BJ (cell line): Measurements from ENCODE around the gene RPUSD2. TPM values are rescaled to one million over a fixed set of nuclear protein-coding genes. Genes with fewer than 3 reads are reported as not detected.

Experiments
- CTCF ChIA-PET: fragments of 350-600 bp; formaldehyde crosslinking; extraction: SDS; loops from one replicate; lab custom pipeline; 2021; ENCODE audit warnings: antibody characterized with exemption, inconsistent platforms; lab: Yijun Ruan, JAX
- POLR2A ChIA-PET: fragments of 300-600 bp; sonication (Branson Sonifier 250); formaldehyde crosslinking; extraction: SDS; loops from one replicate; lab custom pipeline; 2021; ENCODE audit warnings: antibody characterized with exemption; lab: Charles Lee
- DNase-seq: peaks from one replicate; pipeline ENCODE4 v3.0.0-alpha.2; 2011; ENCODE audit warnings: low read depth
- H3K27me3 ChIP-seq: 2 replicates; pipeline ENCODE4 v1.6.0; 2011; ENCODE audit warnings: low read length; ENCODE audit not compliant: control insufficient read depth, insufficient read depth
- H3K36me3 ChIP-seq: 2 replicates; pipeline ENCODE4 v1.5.1; 2011; ENCODE audit warnings: low read length; ENCODE audit not compliant: control insufficient read depth, insufficient read depth
- H3K4me3 ChIP-seq: 2 replicates; pipeline ENCODE4 v1.5.1; 2011; ENCODE audit warnings: low read depth, mild to moderate bottlenecking, control low read depth, low read length
- polyA plus RNA-seq: library from polyadenylated mRNA; depleted of rRNA; stranded (reverse); fragments of >200 nt; gene quantifications from 2 replicates; pipeline ENCODE4 v1.2.3, GENCODE V29; 2011
- TF ChIP-seq, protein P1 (sequence below): IDR thresholded peaks from 2 replicates; pipeline ENCODE4 v1.5.1; 2011; ENCODE audit warnings: low read depth, mild to moderate bottlenecking, control low read depth, inconsistent platforms, low read length, moderate library complexity; ENCODE audit not compliant: insufficient read depth

Gene RPUSD2
- polyA plus RNA-seq, 1 experiment = 9.3 TPM

DNA sequence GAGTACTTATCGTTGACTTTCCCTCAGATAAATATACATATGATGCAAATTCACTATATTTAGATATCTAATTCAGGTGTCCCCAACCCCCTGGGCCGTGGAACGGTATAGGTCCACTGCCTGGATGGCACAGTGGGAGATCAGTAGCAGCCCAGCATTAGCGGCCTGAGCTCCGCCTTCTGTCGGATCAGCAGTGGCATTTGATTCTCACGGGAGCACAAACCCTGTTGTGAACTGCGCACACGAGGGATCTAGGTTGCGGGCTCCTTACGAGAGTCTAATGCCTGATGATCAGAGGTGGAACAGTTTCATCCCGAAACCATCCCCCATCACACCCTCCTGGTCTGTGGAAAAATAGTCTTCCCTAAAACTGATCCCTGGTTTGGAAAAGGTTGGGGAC, 31.9 kb downstream of the RPUSD2 start:
- POLR2A ChIA-PET = no interaction called here
- Histone ChIP-seq H3K36me3 (no peaks in the 10 kb centered on the region), H3K4me3 (no peak overlapping the region), H3K27me3 (no peaks in the 10 kb centered on the region)
- no peak for DNase-seq
- TF ChIP-seq, protein P1, sequence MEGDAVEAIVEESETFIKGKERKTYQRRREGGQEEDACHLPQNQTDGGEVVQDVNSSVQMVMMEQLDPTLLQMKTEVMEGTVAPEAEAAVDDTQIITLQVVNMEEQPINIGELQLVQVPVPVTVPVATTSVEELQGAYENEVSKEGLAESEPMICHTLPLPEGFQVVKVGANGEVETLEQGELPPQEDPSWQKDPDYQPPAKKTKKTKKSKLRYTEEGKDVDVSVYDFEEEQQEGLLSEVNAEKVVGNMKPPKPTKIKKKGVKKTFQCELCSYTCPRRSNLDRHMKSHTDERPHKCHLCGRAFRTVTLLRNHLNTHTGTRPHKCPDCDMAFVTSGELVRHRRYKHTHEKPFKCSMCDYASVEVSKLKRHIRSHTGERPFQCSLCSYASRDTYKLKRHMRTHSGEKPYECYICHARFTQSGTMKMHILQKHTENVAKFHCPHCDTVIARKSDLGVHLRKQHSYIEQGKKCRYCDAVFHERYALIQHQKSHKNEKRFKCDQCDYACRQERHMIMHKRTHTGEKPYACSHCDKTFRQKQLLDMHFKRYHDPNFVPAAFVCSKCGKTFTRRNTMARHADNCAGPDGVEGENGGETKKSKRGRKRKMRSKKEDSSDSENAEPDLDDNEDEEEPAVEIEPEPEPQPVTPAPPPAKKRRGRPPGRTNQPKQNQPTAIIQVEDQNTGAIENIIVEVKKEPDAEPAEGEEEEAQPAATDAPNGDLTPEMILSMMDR = no peak
- CTCF ChIA-PET = interaction anchor here (0.8 to 1.3 kb wide), 3 partner anchors 11 to 239 kb away, joined by 3 to 4 read pairs (median 3); no protein-coding TSS in a partner anchor

DNA sequence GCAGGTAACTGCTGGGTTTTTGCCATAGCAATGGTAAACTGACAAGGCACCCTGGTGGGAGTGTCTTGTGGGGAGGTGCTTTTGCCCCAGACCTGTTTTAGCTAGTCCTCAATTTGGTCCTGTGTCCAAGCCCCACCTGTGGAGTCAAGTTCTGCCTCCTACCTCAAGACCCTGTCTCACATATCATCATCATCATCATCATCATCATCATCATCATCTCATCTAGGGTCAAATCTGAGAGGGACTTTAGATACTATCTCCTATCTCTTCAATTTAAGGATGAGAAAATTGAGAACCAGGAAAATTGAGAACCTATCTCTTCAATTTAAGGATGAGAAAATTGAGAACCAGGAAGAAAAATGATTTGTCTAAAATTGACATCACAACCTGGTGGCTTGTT, 34.8 kb downstream of the RPUSD2 start:
- no peaks in the 10 kb centered on the region for H3K27me3 ChIP-seq
- no peak overlapping the region for H3K4me3 ChIP-seq
- H3K36me3 ChIP-seq = no peaks in the 10 kb centered on the region; the same call in 1 of the 2 replicates
- TF ChIP-seq, protein P1 = no peak
- ChIA-PET CTCF (interaction anchor here (1.2 to 1.9 kb wide), 2 partner anchors 15 to 290 kb away, joined by 4 to 12 read pairs; partner anchors contain the start of gene VPS18), POLR2A (no interaction called here)
- DNase-seq = no peak

DNA sequence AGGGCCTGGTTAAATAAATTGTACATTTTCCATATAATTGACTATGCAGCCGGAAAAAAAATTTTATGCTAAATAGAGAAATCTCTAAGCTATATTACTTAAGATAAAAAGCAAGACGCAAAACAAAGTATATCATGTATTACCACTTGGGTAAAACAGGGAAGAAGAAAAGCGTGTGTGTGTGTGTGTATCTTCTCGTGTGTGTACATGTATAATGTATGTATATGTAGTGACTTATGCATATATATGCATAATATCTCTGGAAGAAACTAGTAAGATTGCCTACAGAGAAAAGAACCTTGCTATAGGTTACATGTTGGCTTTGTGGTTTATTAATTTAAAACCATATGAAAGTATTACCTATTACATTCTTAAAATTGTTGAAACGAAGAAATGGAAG, 44.0 kb downstream of the RPUSD2 start:
- Histone ChIP-seq H3K36me3 (no peaks in the 10 kb centered on the region), H3K4me3 (no peak overlapping the region), H3K27me3 (no peaks in the 10 kb centered on the region)
- ChIA-PET CTCF (interaction anchor here (0.7 kb wide), 1 partner anchor 107 kb away, joined by 3 read pairs; no protein-coding TSS in a partner anchor), POLR2A (no interaction called here)
- no peak for DNase-seq
- TF ChIP-seq, protein P1 = no peak

DNA sequence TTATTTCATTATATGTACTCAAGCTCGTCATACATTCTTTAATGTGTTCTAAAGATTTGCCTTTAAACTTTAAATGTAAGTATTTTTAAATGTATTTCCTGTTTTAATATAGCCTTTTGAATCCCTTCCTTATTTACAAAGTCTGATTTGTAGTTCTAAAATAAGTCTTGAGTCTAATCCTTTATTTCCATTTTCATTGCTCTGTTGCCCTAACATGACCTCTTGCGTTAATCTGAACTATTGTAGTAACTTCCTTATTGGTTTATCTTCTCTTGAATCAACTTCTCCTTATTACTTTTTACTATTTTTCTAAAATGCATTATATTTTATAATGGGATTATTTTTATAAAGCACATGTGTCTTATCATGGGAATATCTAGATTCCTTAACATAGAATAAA, 48.9 kb downstream of the RPUSD2 start:
- TF ChIP-seq, protein P1 = no peak

GRCh38 chr15:40618906-40619305, 49.8 kb downstream of the RPUSD2 start:
- ChIA-PET POLR2A (no interaction called here), CTCF (no interaction called here)
- TF ChIP-seq, protein P1 = no peak
- no peak for DNase-seq
- no peak overlapping the region for H3K4me3 ChIP-seq
- H3K27me3 ChIP-seq = no peaks in the 10 kb centered on the region
- H3K36me3 ChIP-seq = no peaks in the 10 kb centered on the region

More for the DNA sequence above, 48.9 kb downstream of the RPUSD2 start:
- no peak for DNase-seq
- CTCF ChIA-PET = no interaction called here
- POLR2A ChIA-PET = no interaction called here
- Histone ChIP-seq H3K27me3 (no peaks in the 10 kb centered on the region), H3K4me3 (no peak overlapping the region), H3K36me3 (no peaks in the 10 kb centered on the region)
